GM23338 (cell line): ENCODE data around the gene GTF2H4. TPM values are rescaled to one million over a fixed set of nuclear protein-coding genes. Genes with fewer than 3 reads are reported as not detected.

ENCODE experiments used
- ATAC-seq: fragments of 200-7000 bp; cut with Tn5 transposase; 3 replicates; pipeline ENCODE4 v1.9.1; 2020
- DNase-seq: peaks from one replicate; pipeline ENCODE4 v3.0.0-alpha.2; 2015; ENCODE audit warnings: low spot score
- H2AFZ ChIP-seq: fragments of 200-600 bp; sonication (generic); 2 replicates; pipeline ENCODE4 v1.8.0; 2016; ENCODE audit warnings: antibody characterized with exemption, mild to moderate bottlenecking, moderate library complexity
- H3F3A ChIP-seq: fragments of 200-600 bp; sonication (generic); replicated peaks from 2 replicates; pipeline ENCODE4 v1.8.0; 2017; ENCODE audit warnings: antibody characterized with exemption, mixed run types, low read depth
- H3K27ac ChIP-seq: fragments of 200-600 bp; sonication (generic); 2 replicates; pipeline ENCODE4 v1.6.1; 2016; ENCODE audit warnings: low read depth
- H3K27me3 ChIP-seq: fragments of 200-600 bp; sonication (generic); 2 replicates; pipeline ENCODE4 v1.8.0; 2016; ENCODE audit warnings: mild to moderate bottlenecking, mixed run types, moderate library complexity; ENCODE audit not compliant: insufficient read depth
- H3K36me3 ChIP-seq: fragments of 200-600 bp; sonication (generic); 2 replicates; pipeline ENCODE4 v1.8.0; 2016; ENCODE audit warnings: mild to moderate bottlenecking; ENCODE audit not compliant: insufficient read depth
- H3K4me1 ChIP-seq: fragments of 200-600 bp; sonication (generic); 2 replicates; pipeline ENCODE4 v1.8.0; 2016; ENCODE audit warnings: mild to moderate bottlenecking, moderate library complexity; ENCODE audit not compliant: insufficient read depth
- H3K4me2 ChIP-seq: fragments of 200-600 bp; sonication (generic); 2 replicates; pipeline ENCODE4 v1.7.1; 2017; ENCODE audit warnings: mixed run types
- H3K4me3 ChIP-seq: fragments of 200-600 bp; sonication (generic); 2 replicates; pipeline ENCODE4 v1.6.1; 2016; ENCODE audit warnings: mixed run types
- H3K79me2 ChIP-seq: fragments of 200-600 bp; sonication (generic); replicated peaks from 2 replicates; pipeline ENCODE4 v1.8.0; 2017; ENCODE audit warnings: mild to moderate bottlenecking; ENCODE audit not compliant: insufficient read depth
- H3K9me2 ChIP-seq: fragments of 200-600 bp; sonication (generic); 2 replicates; pipeline ENCODE4 v1.8.0; 2017; ENCODE audit not compliant: insufficient read depth
- H4K20me1 ChIP-seq: fragments of 200-600 bp; sonication (generic); replicated peaks from 2 replicates; pipeline ENCODE4 v1.8.0; 2017; ENCODE audit warnings: mild to moderate bottlenecking; ENCODE audit not compliant: insufficient read depth
- H3K27ac Mint-ChIP-seq: 2 replicates; pipeline ENCODE4 v1.8.0; 2020; ENCODE audit warnings: inconsistent platforms, mild to moderate bottlenecking, moderate library complexity, mixed read lengths
- H3K27me3 Mint-ChIP-seq: 3 replicates; pipeline ENCODE4 v1.8.0; 2022; ENCODE audit warnings: low read depth, mild to moderate bottlenecking, moderate library complexity, mixed read lengths, inconsistent platforms; ENCODE audit not compliant: insufficient read depth, poor library complexity
- H3K36me3 Mint-ChIP-seq: 3 replicates; pipeline ENCODE4 v1.8.0; 2021; ENCODE audit warnings: low read depth, mild to moderate bottlenecking, inconsistent platforms, moderate library complexity, mixed read lengths
- H3K4me1 Mint-ChIP-seq: 3 replicates; pipeline ENCODE4 v1.8.0; 2020; ENCODE audit warnings: mild to moderate bottlenecking, inconsistent platforms, mixed read lengths
- H3K4me3 Mint-ChIP-seq: 3 replicates; pipeline ENCODE4 v1.8.0; 2021; ENCODE audit warnings: moderate library complexity, mild to moderate bottlenecking, inconsistent platforms, mixed read lengths
- H3K9me3 Mint-ChIP-seq: 3 replicates; pipeline ENCODE4 v1.8.0; 2020; ENCODE audit warnings: moderate library complexity, mild to moderate bottlenecking, inconsistent platforms, mixed read lengths
- CREB1 ChIP-seq: fragments of 250-450 bp; sonication (Bioruptor Pico); IDR thresholded peaks from 2 replicates; pipeline ENCODE4 v1.5.0; 2020; ENCODE audit warnings: low read depth, mild to moderate bottlenecking, moderate library complexity
- EZH2 ChIP-seq: fragments of 200-600 bp; sonication (generic); IDR thresholded peaks from one replicate; pipeline ENCODE4 v1.8.0; 2017; ENCODE audit warnings: antibody characterized with exemption, mild to moderate bottlenecking, low read depth; ENCODE audit not compliant: unreplicated experiment
- EZH2phosphoT487 ChIP-seq: fragments of 200-600 bp; sonication (generic); IDR thresholded peaks from one replicate; pipeline ENCODE4 v1.8.1; 2018; ENCODE audit warnings: antibody characterized with exemption; ENCODE audit not compliant: unreplicated experiment
- JUNB ChIP-seq: IDR thresholded peaks from one replicate; pipeline ENCODE4 v1.6.1; 2016; ENCODE audit warnings: antibody characterized with exemption; ENCODE audit not compliant: unreplicated experiment
- NANOG ChIP-seq: IDR thresholded peaks from 2 replicates; pipeline ENCODE4 v1.6.1; 2016; ENCODE audit warnings: antibody characterized with exemption, borderline replicate concordance
- POLR2AphosphoS5 ChIP-seq: IDR thresholded peaks from 2 replicates; pipeline ENCODE4 v1.6.1; 2016; ENCODE audit warnings: antibody characterized with exemption, low read depth
- REST ChIP-seq: IDR thresholded peaks from one replicate; pipeline ENCODE4 v1.6.1; 2018; ENCODE audit warnings: antibody characterized with exemption; ENCODE audit not compliant: unreplicated experiment
- STAT1 ChIP-seq: IDR thresholded peaks from one replicate; pipeline ENCODE4 v1.6.1; 2016; ENCODE audit warnings: antibody characterized with exemption; ENCODE audit not compliant: unreplicated experiment
- ZNF114 ChIP-seq: fragments of 250-450 bp; sonication (Bioruptor Pico); IDR thresholded peaks from 2 replicates; pipeline ENCODE4 v1.5.0; 2020; ENCODE audit warnings: mild to moderate bottlenecking, moderate library complexity
- ZNF331 ChIP-seq: fragments of 250-450 bp; sonication (Bioruptor Pico); IDR thresholded peaks from 2 replicates; pipeline ENCODE4 v1.5.0; 2020; ENCODE audit warnings: low read depth, mild to moderate bottlenecking, moderate library complexity
- ZNF462 ChIP-seq: fragments of 250-450 bp; sonication (Bioruptor Pico); IDR thresholded peaks from 2 replicates; pipeline ENCODE4 v1.5.0; 2020; ENCODE audit warnings: mild to moderate bottlenecking, moderate library complexity
- polyA plus RNA-seq: library from polyadenylated mRNA; unstranded; fragments of >200 nt; fragmentation: Nextera tagmentation; extraction: Ambion mirVana; gene quantifications from 2 replicates; pipeline ENCODE4 v1.2.1, GENCODE V29; 2016
- total RNA-seq: library from RNA; depleted of rRNA; stranded (reverse); fragments of >200 nt; shearing (Covaris generic); gene quantifications from 2 replicates; pipeline ENCODE4 v1.2.3, GENCODE V29; 2014
- TF ChIP-seq, protein P1 (sequence below), 2 experiments: fragments of 200-600 bp in 1 of 2; sonication (generic) in 1 of 2; conservative IDR thresholded peaks; 2 replicates each; pipeline versions ENCODE4 v1.5.1 to v1.6.1; 2016 to 2017; ENCODE audit warnings: antibody characterized with exemption in 2 of 2, low read depth in 2 of 2, mild to moderate bottlenecking in 2 of 2, moderate library complexity in 1 of 2
- TF ChIP-seq, protein P2 (sequence below): IDR thresholded peaks from 2 replicates; pipeline ENCODE4 v1.6.1; 2016; ENCODE audit warnings: antibody characterized with exemption

GTF2H4 gene
- total and polyA plus RNA-seq, 2 experiments from 2014 or later, result 14.8 to 32.6 TPM

- Mint-ChIP-seq H3K9me3 (no peaks in the 10 kb centered on the region), H3K4me1 (peaks cover 55% of the 10 kb centered on the region), H3K27me3 (peaks cover 16% of the 10 kb centered on the region), H3K27ac (0 out of 2 replicates have a peak overlapping the region, but pooled peaks have one; percentile 26), H3K4me3 (no peak overlapping the region; the same call in 2 of the 3 replicates), H3K36me3 (peaks cover 44% of the 10 kb centered on the region)
- Histone ChIP-seq H3F3A (peaks cover 12% of the 10 kb centered on the region; the same call in 1 of the 2 replicates), H3K4me3 (no peak overlapping the region), H2AFZ (no peak overlapping the region), H3K79me2 (peaks cover 56% of the 10 kb centered on the region), H3K4me2 (no peak overlapping the region), H3K9me2 (no peaks in the 10 kb centered on the region), H3K27ac (no peak overlapping the region; the same call in 1 of the 2 replicates), H3K4me1 (peaks cover 28% of the 10 kb centered on the region), H3K27me3 (no peaks in the 10 kb centered on the region), H3K36me3 (no peaks in the 10 kb centered on the region; the same call in none of the 2 replicates), H4K20me1 (peaks cover 14% of the 10 kb centered on the region)
- no peak for DNase-seq
- no peak for ATAC-seq
- no peak for TF ChIP-seq EZH2
- TF ChIP-seq, protein P1, sequence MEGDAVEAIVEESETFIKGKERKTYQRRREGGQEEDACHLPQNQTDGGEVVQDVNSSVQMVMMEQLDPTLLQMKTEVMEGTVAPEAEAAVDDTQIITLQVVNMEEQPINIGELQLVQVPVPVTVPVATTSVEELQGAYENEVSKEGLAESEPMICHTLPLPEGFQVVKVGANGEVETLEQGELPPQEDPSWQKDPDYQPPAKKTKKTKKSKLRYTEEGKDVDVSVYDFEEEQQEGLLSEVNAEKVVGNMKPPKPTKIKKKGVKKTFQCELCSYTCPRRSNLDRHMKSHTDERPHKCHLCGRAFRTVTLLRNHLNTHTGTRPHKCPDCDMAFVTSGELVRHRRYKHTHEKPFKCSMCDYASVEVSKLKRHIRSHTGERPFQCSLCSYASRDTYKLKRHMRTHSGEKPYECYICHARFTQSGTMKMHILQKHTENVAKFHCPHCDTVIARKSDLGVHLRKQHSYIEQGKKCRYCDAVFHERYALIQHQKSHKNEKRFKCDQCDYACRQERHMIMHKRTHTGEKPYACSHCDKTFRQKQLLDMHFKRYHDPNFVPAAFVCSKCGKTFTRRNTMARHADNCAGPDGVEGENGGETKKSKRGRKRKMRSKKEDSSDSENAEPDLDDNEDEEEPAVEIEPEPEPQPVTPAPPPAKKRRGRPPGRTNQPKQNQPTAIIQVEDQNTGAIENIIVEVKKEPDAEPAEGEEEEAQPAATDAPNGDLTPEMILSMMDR (conservative IDR thresholded peaks at IDR 0.05; ENCODE audit: low read depth in 2 of 2), result no peak
- TF ChIP-seq NANOG, result no peak
- no peak for TF ChIP-seq REST
- TF ChIP-seq, protein P2, sequence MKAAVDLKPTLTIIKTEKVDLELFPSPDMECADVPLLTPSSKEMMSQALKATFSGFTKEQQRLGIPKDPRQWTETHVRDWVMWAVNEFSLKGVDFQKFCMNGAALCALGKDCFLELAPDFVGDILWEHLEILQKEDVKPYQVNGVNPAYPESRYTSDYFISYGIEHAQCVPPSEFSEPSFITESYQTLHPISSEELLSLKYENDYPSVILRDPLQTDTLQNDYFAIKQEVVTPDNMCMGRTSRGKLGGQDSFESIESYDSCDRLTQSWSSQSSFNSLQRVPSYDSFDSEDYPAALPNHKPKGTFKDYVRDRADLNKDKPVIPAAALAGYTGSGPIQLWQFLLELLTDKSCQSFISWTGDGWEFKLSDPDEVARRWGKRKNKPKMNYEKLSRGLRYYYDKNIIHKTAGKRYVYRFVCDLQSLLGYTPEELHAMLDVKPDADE, result no peak
- no peak for TF ChIP-seq STAT1
- TF ChIP-seq ZNF114 (CRISPR knock-in tag), result no peak
- no peak for TF ChIP-seq EZH2phosphoT487
- no peak for TF ChIP-seq ZNF462
- TF ChIP-seq POLR2AphosphoS5, result no peak
- TF ChIP-seq ZNF331 (CRISPR knock-in tag), result no peak
- TF ChIP-seq JUNB, result no peak
- no peak for TF ChIP-seq CREB1 (CRISPR knock-in tag)
Observed at GRCh38 chr6:30887901-30888815, 19.8 kb upstream of the GTF2H4 start.
